Measurements from ENCODE around the gene RNF114.

Gene RNF114

DNA sequence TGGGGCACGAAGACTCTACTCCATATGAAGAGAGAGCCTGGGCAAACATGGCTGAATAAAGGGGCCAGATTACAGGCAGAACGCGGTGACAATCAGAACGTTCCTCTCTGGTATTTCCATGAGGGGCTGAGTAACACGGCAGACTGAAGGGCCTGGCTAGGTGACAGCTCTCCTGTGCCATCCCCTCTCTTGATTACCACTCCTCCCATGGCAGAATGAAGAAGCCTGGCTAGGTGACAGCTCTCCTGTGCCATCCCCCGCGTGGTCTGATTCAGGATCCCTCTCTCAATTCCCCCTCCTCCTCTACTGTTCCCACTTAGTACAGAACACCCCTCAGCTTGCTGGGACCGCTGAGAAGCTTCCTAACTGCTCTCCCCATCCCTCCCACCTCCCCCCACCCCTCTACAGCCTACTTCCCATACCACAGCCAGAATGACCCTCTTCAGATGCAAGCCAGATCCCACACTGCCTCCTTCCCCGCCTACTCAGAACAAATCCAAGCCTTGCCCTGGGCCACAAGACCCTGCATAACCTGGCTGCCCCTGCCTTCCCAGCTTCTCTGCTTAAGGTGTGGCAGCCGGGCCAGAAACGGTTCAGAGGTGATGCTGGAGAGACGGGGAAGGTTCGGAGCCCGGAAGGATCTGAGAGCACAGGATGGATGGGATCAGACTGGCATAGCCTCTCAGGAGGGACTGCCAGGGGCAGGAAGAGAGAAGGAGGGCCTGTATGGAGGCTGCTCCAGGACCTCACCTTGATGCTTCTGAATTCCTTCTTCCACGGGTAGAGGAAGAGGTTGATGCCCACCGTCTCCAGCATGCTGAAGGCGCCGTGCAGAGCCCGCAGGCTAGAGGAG is 28.6 kb upstream of the RNF114 start:
- Histone ChIP-seq H3K9ac (ENCODE audit: low read length) (no peak overlapping the region), H3K27ac (ENCODE audit: low read length) (no peak overlapping the region), H3K4me1 (ENCODE audit: low read length) (no peaks in the 10 kb centered on the region), H4K20me1 (ENCODE audit: insufficient read depth, low read length) (peaks cover 17% of the 10 kb centered on the region), H3K27me3 (ENCODE audit: low read depth, low read length) (no peaks in the 10 kb centered on the region), H3K4me2 (ENCODE audit: low read length) (no peak overlapping the region), H3K4me3 (ENCODE audit: low read length) (no peak overlapping the region), H3K9me3 (ENCODE audit: insufficient read depth, low read length) (no peaks in the 10 kb centered on the region), H3K36me3 (replicated peaks; ENCODE audit: low read depth, low read length) (peaks cover 61% of the 10 kb centered on the region), H2AFZ (ENCODE audit: low read depth, low read length) (no peak overlapping the region), H3K79me2 (ENCODE audit: low read length) (peaks cover 50% of the 10 kb centered on the region)
- no peak for TF ChIP-seq EZH2phosphoT487 (IDR thresholded peaks at IDR 0.05; ENCODE audit: low read depth)
- TF ChIP-seq, protein P1, sequence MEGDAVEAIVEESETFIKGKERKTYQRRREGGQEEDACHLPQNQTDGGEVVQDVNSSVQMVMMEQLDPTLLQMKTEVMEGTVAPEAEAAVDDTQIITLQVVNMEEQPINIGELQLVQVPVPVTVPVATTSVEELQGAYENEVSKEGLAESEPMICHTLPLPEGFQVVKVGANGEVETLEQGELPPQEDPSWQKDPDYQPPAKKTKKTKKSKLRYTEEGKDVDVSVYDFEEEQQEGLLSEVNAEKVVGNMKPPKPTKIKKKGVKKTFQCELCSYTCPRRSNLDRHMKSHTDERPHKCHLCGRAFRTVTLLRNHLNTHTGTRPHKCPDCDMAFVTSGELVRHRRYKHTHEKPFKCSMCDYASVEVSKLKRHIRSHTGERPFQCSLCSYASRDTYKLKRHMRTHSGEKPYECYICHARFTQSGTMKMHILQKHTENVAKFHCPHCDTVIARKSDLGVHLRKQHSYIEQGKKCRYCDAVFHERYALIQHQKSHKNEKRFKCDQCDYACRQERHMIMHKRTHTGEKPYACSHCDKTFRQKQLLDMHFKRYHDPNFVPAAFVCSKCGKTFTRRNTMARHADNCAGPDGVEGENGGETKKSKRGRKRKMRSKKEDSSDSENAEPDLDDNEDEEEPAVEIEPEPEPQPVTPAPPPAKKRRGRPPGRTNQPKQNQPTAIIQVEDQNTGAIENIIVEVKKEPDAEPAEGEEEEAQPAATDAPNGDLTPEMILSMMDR (IDR thresholded peaks at IDR 0.05; ENCODE audit: low read depth, low read length), result no peak

DNA sequence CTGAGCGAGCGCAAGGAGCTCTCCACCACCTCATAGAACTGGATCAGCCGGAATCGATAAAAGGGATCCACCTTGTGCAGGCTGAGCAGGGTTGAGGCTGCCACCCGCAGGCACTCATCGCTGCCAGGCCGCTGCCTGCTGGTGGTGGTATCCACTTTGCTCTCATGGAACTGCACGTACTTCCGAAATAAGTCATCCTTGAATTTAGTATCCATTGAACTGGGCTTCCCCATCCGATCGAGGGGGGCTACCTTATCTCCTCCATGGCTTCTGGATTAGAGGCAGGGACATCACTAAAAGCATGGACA is 28.0 kb upstream of the RNF114 start:
- Histone ChIP-seq H3K4me1 (ENCODE audit: low read length) (peaks cover 2% of the 10 kb centered on the region; the same call in 1 of the 2 replicates), H3K79me2 (ENCODE audit: low read length) (peaks cover 55% of the 10 kb centered on the region), H3K9ac (ENCODE audit: low read length) (no peak overlapping the region), H3K4me2 (ENCODE audit: low read length) (no peak overlapping the region), H4K20me1 (ENCODE audit: insufficient read depth, low read length) (peaks cover 19% of the 10 kb centered on the region), H3K27ac (ENCODE audit: low read length) (no peak overlapping the region), H3K36me3 (replicated peaks; ENCODE audit: low read depth, low read length) (peaks cover 63% of the 10 kb centered on the region), H3K4me3 (ENCODE audit: low read length) (no peak overlapping the region), H3K27me3 (ENCODE audit: low read depth, low read length) (no peaks in the 10 kb centered on the region), H2AFZ (ENCODE audit: low read depth, low read length) (no peak overlapping the region), H3K9me3 (ENCODE audit: insufficient read depth, low read length) (no peaks in the 10 kb centered on the region)
- TF ChIP-seq, protein P1 (IDR thresholded peaks at IDR 0.05; ENCODE audit: low read depth, low read length), result no peak
- TF ChIP-seq EZH2phosphoT487 (IDR thresholded peaks at IDR 0.05; ENCODE audit: low read depth), result no peak

DNA sequence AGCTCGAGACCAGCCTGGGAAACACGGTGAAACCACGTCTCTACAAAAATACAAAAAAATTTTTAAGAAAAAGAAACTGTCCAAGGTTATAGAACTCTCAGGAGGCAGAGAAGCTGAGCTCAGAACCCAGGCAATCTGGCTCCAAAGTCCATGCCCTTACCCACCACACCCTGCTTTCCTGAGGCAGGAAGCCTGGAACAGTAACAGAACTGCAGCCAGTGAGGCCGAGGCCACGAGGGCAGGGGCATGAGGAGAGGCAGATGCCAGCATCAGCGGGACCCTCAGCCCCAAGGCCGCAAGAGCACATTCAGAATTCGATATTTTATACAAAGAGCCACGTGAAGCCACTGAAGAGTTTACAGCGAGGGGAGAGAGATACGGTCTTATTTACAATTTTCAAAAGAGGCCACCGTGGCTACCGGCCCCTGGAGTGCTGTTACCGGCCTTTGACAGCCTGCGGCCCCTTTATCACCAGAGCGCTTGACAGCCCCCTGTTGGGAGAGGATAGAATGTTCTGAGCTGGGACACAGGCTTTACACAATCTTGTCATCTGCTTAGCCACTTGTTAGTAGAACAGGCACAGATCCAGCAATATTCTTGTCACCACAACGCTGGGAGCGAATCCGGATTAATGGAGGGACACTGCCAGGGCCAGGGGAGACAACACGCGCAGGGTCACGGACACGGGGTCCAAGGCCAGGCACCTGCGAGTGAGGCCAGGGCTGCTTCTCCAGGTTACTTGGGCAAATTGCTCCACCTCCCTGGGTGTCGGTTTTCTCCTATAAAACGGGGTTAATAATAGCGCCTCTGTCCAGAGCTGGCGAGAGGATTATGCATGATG is 26.5 kb upstream of the RNF114 start:
- Histone ChIP-seq H4K20me1 (ENCODE audit: insufficient read depth, low read length) (peaks cover 34% of the 10 kb centered on the region), H3K4me2 (ENCODE audit: low read length) (no peak overlapping the region), H3K4me1 (ENCODE audit: low read length) (peaks cover 15% of the 10 kb centered on the region), H3K36me3 (replicated peaks; ENCODE audit: low read depth, low read length) (peaks cover 54% of the 10 kb centered on the region), H3K27me3 (ENCODE audit: low read depth, low read length) (no peaks in the 10 kb centered on the region), H2AFZ (ENCODE audit: low read depth, low read length) (no peak overlapping the region), H3K27ac (ENCODE audit: low read length) (no peak overlapping the region), H3K79me2 (ENCODE audit: low read length) (peaks cover 70% of the 10 kb centered on the region), H3K4me3 (ENCODE audit: low read length) (no peak overlapping the region), H3K9ac (ENCODE audit: low read length) (no peak overlapping the region), H3K9me3 (ENCODE audit: insufficient read depth, low read length) (no peaks in the 10 kb centered on the region)
- TF ChIP-seq, protein P1 (IDR thresholded peaks at IDR 0.05; ENCODE audit: low read depth, low read length), result 0 out of 2 replicates have a peak, but pooled peaks have one; percentile 8
- no peak for TF ChIP-seq EZH2phosphoT487 (IDR thresholded peaks at IDR 0.05; ENCODE audit: low read depth)

DNA sequence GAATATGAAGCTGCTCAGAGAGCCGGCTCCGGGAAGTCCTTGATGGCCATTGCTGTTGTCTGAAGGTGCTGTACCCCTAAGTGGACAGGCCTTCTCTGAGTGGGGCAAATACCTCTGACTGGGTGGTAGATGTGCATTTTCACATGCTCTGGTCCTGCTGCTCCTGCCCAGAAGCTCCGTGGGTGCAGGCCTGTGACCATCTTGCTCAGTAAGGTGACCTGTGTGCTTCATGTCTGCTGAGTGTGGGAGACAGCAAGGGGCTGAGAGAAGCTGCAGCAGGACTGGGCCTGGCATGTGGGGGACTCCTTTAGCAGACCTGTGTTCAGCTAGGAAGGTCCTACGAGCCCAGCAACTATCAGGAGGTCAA is 25.9 kb upstream of the RNF114 start:
- Histone ChIP-seq H2AFZ (ENCODE audit: low read depth, low read length) (no peak overlapping the region), H3K27ac (ENCODE audit: low read length) (no peak overlapping the region), H3K79me2 (ENCODE audit: low read length) (peaks cover 76% of the 10 kb centered on the region), H3K36me3 (replicated peaks; ENCODE audit: low read depth, low read length) (peaks cover 48% of the 10 kb centered on the region), H3K4me3 (ENCODE audit: low read length) (no peak overlapping the region), H3K9ac (ENCODE audit: low read length) (no peak overlapping the region), H3K27me3 (ENCODE audit: low read depth, low read length) (no peaks in the 10 kb centered on the region), H4K20me1 (ENCODE audit: insufficient read depth, low read length) (peaks cover 28% of the 10 kb centered on the region), H3K9me3 (ENCODE audit: insufficient read depth, low read length) (no peaks in the 10 kb centered on the region), H3K4me1 (ENCODE audit: low read length) (peaks cover 15% of the 10 kb centered on the region), H3K4me2 (ENCODE audit: low read length) (no peak overlapping the region)
- TF ChIP-seq, protein P1 (IDR thresholded peaks at IDR 0.05; ENCODE audit: low read depth, low read length), result no peak
- TF ChIP-seq EZH2phosphoT487 (IDR thresholded peaks at IDR 0.05; ENCODE audit: low read depth), result no peak
